Inferior parietal cortex (tissue), 1 donor: ENCODE measurements around the gene STKLD1.
"Not testable (repeated sequence)": the region's sequence is repeated elsewhere in the genome, so short reads cannot be mapped to it uniquely, and the experiment has no call there.

Experiments used
- DNase-seq: peaks from one replicate; pipeline ENCODE4 v3.0.0-alpha.2; 2016; ENCODE audit errors: extremely low spot score

STKLD1 gene

GRCh38 chr9:133443982-133444381, 67.8 kb downstream of the STKLD1 start:
- no peak for DNase-seq

- no peak for DNase-seq
Measured at GRCh38 chr9:133445293-133445969, 69.3 kb downstream of the STKLD1 start.

- DNase-seq, result no peak
Measured at GRCh38 chr9:133448487-133448972, 72.4 kb downstream of the STKLD1 start.

- DNase-seq, result no peak
Measured at GRCh38 chr9:133449760-133450159, 73.6 kb downstream of the STKLD1 start.

GRCh38 chr9:133451865-133452264, 75.7 kb downstream of the STKLD1 start:
- not testable (repeated sequence) for DNase-seq

GRCh38 chr9:133452562-133452961, 76.4 kb downstream of the STKLD1 start:
- no peak for DNase-seq

- no peak for DNase-seq
Measured at GRCh38 chr9:133453651-133454050, 77.5 kb downstream of the STKLD1 start.

- DNase-seq, result no peak
Measured at GRCh38 chr9:133454325-133454724, 78.2 kb downstream of the STKLD1 start.

GRCh38 chr9:133454943-133455673, 78.9 kb downstream of the STKLD1 start:
- DNase-seq, result no peak
